GM12865 (cell line): Measurements from ENCODE around the gene SEMA5A.

Experiments used
- DNase-seq: peaks from one replicate; pipeline ENCODE4 v3.0.0; 2010; ENCODE audit warnings: low read depth
- H3K4me3 ChIP-seq: 2 replicates; pipeline ENCODE4 v1.5.1; 2011; ENCODE audit warnings: mild to moderate bottlenecking, low read depth, low read length, control low read depth
- TF ChIP-seq, protein P1 (sequence below): IDR thresholded peaks from 2 replicates; pipeline ENCODE4 v1.5.1; 2011; ENCODE audit warnings: low read length, control low read depth, low read depth, inconsistent platforms; ENCODE audit not compliant: insufficient read depth; ENCODE audit errors: missing control alignments

SEMA5A gene

DNA sequence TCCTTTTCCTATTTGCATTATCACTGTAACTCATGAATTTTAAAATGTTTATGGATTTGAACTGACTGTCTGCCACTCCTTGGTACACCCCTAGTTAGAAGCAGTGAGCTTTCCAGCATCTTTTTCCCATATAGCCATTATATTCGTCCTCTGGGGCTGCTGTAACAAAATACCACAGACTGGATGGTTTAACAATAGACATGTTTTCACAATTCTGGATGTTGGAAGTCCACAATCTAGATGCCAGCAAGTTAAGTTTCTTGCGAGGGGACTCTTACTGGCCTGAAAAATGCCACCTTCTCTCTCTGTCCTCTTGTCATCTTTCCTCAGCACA lies 530.0 kb downstream of the SEMA5A start:
- no peak for DNase-seq
- TF ChIP-seq, protein P1, sequence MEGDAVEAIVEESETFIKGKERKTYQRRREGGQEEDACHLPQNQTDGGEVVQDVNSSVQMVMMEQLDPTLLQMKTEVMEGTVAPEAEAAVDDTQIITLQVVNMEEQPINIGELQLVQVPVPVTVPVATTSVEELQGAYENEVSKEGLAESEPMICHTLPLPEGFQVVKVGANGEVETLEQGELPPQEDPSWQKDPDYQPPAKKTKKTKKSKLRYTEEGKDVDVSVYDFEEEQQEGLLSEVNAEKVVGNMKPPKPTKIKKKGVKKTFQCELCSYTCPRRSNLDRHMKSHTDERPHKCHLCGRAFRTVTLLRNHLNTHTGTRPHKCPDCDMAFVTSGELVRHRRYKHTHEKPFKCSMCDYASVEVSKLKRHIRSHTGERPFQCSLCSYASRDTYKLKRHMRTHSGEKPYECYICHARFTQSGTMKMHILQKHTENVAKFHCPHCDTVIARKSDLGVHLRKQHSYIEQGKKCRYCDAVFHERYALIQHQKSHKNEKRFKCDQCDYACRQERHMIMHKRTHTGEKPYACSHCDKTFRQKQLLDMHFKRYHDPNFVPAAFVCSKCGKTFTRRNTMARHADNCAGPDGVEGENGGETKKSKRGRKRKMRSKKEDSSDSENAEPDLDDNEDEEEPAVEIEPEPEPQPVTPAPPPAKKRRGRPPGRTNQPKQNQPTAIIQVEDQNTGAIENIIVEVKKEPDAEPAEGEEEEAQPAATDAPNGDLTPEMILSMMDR, result no peak
- no peak overlapping the region for H3K4me3 ChIP-seq

DNA sequence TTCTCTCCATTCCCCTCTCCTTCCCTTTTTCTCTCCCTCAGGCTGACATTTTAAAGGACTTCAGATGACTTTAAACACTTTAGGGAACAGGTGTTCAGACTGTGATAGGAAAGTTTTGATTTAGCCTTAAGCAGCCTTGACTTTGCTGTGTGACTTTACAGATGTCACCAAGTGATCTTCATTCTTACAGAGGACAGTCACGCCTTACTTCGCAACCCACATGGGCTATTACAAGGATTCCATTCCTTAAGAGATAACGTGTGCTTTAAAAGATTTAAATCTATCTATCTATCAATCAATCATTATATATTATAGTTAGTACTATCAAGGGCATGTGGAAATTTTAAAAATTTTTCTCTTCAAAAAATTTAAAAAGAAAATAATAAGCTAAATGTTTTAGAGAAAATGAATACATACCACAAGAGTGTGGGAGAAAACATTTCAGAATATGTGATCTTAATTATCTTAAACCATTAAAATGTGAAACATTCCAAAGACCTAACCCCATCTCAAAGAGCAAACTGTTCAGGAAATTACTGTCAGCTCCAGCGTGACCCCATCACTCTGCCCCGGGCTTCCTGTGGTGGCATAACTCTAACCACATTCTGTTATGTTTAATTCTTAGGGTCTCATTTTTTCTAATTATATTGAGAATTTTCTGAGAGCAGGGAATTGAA lies 530.5 kb downstream of the SEMA5A start:
- H3K4me3 ChIP-seq, result no peak overlapping the region
- TF ChIP-seq, protein P1, result no peak
- DNase-seq, result no peak

DNA sequence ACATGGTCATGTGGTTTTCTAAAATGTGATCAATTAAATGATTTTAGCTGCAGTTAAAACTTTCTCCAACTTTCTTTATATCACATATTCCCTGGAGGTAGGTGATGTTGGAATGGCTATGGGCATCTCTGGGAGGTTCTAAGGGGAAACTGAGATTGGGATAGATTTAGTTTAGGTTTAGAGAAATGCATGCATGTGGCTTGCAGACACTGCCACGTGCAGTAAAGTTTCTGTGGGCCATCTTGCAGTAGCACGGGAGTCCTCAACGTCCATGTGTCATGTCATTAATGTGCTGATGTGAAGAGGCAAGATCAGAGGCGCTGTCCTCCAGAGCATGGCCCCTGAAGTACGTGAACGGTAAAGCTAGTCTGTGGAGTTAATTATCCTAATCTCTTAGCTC lies 532.7 kb downstream of the SEMA5A start:
- no peak overlapping the region for H3K4me3 ChIP-seq
- no peak for DNase-seq
- TF ChIP-seq, protein P1, result no peak

DNA sequence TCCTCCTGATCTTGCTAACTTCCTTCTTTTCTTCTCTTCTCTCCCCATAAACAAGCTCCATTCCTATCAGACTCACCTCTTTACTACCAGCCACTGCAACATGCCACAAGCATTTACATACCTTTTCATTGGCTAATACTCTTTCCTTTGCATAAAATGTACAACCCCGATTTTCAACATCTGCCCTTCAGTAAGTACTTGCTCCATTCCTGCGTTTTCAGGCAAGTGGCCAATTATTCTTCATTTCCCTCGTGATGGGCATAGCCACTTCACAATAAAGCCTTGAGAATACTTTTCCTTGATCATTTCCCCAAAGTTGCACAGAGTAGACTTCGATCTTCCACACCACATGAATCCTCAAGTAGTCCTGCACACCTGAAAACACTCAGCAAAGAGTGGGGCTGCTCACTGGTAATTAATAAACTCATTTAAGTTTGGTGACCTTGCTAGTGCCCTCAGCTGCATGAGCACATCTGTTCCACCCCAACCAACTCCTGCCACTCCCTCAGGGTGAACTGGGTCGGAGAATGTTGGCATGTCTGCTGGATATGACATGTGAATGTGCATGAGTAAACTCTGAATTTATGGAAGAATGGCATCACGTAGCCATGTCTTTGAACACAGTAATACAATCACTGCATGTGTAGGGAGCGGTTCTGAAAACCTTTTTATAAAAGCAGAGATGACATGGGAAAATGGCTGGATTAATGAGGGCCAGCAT lies 535.8 kb downstream of the SEMA5A start:
- no peak for DNase-seq
- H3K4me3 ChIP-seq, result no peak overlapping the region
- TF ChIP-seq, protein P1, result no peak

DNA sequence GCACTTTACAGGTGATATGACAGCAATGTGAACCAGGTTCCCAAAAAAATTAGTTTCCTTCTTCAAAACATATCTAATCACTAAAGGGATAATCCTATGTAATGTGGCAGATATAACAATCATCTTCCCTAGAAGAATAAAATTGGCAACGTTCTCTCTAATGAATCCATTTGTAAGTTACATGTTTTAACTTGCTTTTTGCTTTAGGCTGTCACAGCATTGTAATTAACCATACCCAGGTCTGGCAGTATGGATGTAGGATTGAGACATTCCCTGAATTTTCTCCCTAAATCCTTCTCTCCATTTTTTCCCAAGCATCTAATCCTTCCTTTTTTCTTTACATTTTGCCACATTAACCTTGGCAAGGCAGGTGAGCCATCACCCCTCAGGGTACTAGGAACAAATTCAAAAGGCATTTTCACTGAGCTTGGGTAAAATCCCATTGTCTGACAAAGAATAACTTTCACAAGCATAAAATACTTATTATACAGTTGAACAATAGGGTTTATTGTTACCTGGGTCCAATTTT lies 548.3 kb downstream of the SEMA5A start:
- TF ChIP-seq, protein P1, result no peak

DNA sequence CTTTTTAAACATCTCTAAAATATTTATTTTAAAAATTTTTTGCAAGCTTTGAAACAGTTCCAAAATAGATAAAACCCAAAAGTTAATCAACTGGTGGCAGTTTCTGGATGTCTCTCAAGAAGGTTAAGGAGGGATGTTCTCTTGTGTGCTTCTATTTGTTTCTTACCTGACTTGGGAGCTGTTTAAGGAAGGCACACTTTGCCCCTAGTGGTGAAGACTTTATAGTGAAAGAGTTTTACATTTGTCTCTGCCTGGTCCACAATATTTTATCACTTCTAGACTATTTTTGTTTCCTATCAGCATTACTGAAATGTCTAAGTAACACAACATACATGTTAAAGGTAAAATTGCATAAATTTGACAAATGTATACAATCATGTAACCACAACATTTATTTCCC lies 552.8 kb downstream of the SEMA5A start:
- no peak overlapping the region for H3K4me3 ChIP-seq
- DNase-seq, result peak; percentile 14
- TF ChIP-seq, protein P1, result peak; percentile 40

More for the DNA sequence above, 548.3 kb downstream of the SEMA5A start:
- DNase-seq, result no peak
- H3K4me3 ChIP-seq, result no peak overlapping the region
